Activated CD8-positive, alpha-beta memory T cell treated with anti-CD3 and anti-CD28 coated beads, Interleukin-2, amount 50 U/mL, for 24 hours (primary cell): ENCODE measurements around the gene STS.

ENCODE experiments used
- DNase-seq: peaks from one replicate; pipeline ENCODE4 v3.0.0-alpha.2; 2020; ENCODE audit errors: extremely low read depth

The STS gene

GRCh38 chrX:7179446-7179845, 31.9 kb downstream of the STS start:
- no peak for DNase-seq

DNA sequence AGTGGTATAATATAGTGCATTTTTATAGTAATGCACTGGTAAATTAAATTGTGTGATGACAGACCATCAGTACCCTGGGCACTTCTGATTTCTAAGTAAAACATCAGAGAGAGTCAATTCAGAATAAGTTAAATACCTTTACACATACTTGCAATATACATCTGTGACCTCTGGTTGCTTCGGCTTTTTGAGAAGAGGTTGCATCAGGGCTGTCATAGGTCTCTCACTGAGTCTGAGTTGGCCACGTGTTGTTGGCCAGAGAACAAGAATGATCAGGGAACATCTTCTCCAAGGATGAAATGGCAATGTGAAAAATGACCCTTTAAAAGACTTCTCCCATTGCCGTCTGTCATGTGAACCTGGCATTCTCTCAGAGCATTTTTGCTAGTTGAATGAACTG, 37.3 kb downstream of the STS start:
- no peak for DNase-seq

GRCh38 chrX:7188672-7189071, 41.2 kb downstream of the STS start:
- DNase-seq = no peak

DNA sequence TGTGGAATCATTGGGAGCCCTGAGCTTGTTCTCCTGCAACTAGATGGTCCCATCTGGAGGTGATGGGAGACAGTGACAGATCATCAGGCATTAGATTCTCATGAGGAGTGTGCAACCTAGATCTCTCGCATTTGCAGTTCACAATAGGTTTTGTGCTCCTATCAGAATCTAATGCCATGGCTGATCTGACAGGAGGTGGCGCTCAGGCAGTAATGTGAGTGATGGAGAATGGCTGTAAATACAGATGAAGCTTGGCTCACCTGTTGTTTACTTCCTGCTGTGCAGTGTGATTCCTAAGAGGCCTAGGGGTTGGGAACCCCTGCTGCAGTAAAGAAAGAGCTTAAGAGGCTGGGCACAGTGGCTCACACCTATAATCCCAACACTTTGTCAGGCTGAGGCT, 42.6 kb downstream of the STS start:
- no peak for DNase-seq

DNA sequence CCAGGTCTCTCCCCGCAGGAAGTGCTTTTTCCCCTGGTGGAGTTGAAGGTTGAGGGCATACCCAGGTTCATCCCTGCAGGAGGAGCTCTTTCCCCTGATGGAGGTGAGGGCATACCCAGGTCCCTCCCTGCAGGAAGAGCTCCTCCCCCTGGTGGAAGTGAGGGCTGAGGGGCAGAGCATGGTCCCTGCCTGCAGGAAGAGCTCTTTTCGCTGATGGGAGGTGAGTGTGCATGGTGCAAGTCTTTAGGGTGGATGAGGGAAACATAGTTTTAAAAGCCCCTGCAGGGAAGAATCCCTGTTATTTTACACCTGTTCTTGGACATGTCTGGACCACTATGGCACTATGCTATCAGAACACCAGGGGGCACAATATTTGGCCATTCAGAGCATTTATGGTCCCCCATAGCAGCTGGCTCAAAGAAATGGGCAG, 44.2 kb downstream of the STS start:
- DNase-seq = no peak

DNA sequence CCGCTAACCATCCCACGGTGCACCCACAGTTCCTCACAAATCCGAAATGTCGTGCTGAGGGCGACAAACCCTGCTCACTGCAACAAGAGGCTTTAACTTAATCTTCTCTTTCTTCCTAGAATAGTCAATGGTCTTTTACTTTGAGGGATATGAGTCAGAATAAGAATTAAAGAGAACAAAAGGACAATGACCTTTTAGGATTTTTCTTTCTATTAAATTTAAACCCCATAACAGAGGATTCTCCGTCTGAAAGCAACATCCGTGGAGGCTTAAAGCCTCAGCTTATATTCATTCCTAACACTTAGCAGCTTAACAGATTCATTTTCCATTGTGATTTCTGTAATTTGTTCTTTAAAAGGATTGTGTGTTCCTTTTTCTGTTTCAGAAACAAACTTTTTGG, 45.4 kb downstream of the STS start:
- DNase-seq = no peak

- no peak for DNase-seq
These were observed 47.1 kb downstream of the STS start for GRCh38 chrX:7194606-7195005.
